Stomach (tissue), 9 donors: ENCODE results near the gene GALNT17. TPM values are rescaled to one million over a fixed set of nuclear protein-coding genes. Genes with fewer than 3 reads are reported as not detected.

Source experiments
- DNase-seq, 2 donors: peaks; one replicate each; pipeline versions ENCODE4 v3.0.0 to v3.0.0-alpha.2; 2013 to 2019
- H3K27ac ChIP-seq, 5 donors: fragments of 200-600 bp in 4 of 5; sonication (generic) in 4 of 5; one replicate each; pipeline ENCODE4 v1.5.1; 2013 to 2019; ENCODE audit warnings: mild to moderate bottlenecking in 1 of 5, moderate library complexity in 1 of 5
- H3K27me3 ChIP-seq, 3 donors: fragments of 200-600 bp; sonication (generic); one replicate each; pipeline ENCODE4 v1.5.1; 2017 to 2019; ENCODE audit warnings: mixed run types in 1 of 3
- H3K36me3 ChIP-seq, 4 donors: fragments of 200-600 bp; sonication (generic); 1 replicate in 3 of 4; 2 replicates in 1 of 4; pipeline ENCODE4 v1.5.1; 2016 to 2019
- H3K4me1 ChIP-seq, 4 donors: fragments of 200-600 bp; sonication (generic); one replicate each; pipeline ENCODE4 v1.5.1; 2016 to 2019
- H3K4me3 ChIP-seq, 4 donors: fragments of 200-600 bp; sonication (generic) in 3 of 4; one replicate each; pipeline ENCODE4 v1.5.1; 2016 to 2019; ENCODE audit warnings: mild to moderate bottlenecking in 1 of 4
- H3K9me3 ChIP-seq, 4 donors: fragments of 200-600 bp; sonication (generic); one replicate each; pipeline ENCODE4 v1.5.1; 2016 to 2019
- CTCF ChIP-seq, 7 experiments: fragments of 450-650 bp in 4 of 7; fragments of 200-600 bp in 3 of 7; sonication (generic) in 3 of 7; IDR thresholded peaks; one replicate each; pipeline ENCODE4 v1.5.1; 2016 to 2019; ENCODE audit warnings: antibody characterized with exemption in 7 of 7, control low read depth in 2 of 7, mild to moderate bottlenecking in 1 of 7
- EP300 ChIP-seq: sonication (generic); formaldehyde crosslinking; IDR thresholded peaks from one replicate; pipeline ENCODE4 v1.6.1; 2017; ENCODE audit warnings: antibody characterized with exemption
- POLR2A ChIP-seq, 4 donors: fragments of 450-650 bp; IDR thresholded peaks; one replicate each; pipeline ENCODE4 v1.6.1; 2016; ENCODE audit warnings: antibody characterized with exemption in 4 of 4, control low read depth in 2 of 4, mild to moderate bottlenecking in 1 of 4, moderate library complexity in 1 of 4
- POLR2AphosphoS5 ChIP-seq, 3 donors: sonication (generic); formaldehyde crosslinking; IDR thresholded peaks; one replicate each; pipeline ENCODE4 v1.6.1; 2016; ENCODE audit warnings: antibody characterized with exemption in 3 of 3
- whole genome bisulfite sequencing, 5 donors: extraction: QIAGEN DNeasy Blood & Tissue Kit in 3 of 5; methylation state at CpG; one replicate each; pipeline versions ENCODE4 v1.1.5 to v1.1.7; 2013 to 2018; 5-methylcytosine and 5-hydroxymethylcytosine counted together
- intact Hi-C: fragments of 100-400 bp; cut with DNase I; formaldehyde crosslinking; loops from one replicate; pipeline ENCODE4 v1.15.1; 2023; ENCODE audit warnings: low total_unique reads
- polyA plus RNA-seq, 3 donors: library from polyadenylated mRNA; stranded (reverse); fragments of 200-250 nt; gene quantifications; one replicate each; pipeline ENCODE4 v1.2.3, GENCODE V29; 2013
- small RNA-seq, 4 donors: library from RNA; depleted of rRNA; stranded (forward); fragments of <200 nt; gene quantifications; one replicate each; pipeline ENCODE3, GENCODE V24; 2016
- total RNA-seq, 5 donors: library from RNA; depleted of rRNA; stranded (reverse); fragments of >200 nt; gene quantifications; one replicate each; pipeline versions ENCODE4 v1.1.0 to v1.2.3, GENCODE V29; 2014 to 2016
- donor health status: healthy with polysubstance abuse.
- donor health status: Bipolar disorder and iron deficiency.
- donor health status: healthy.

The GALNT17 gene
- total and polyA plus RNA-seq, 8 donors = 0.76 to 12.5 (median 1.6) TPM; not detected in 1

DNA sequence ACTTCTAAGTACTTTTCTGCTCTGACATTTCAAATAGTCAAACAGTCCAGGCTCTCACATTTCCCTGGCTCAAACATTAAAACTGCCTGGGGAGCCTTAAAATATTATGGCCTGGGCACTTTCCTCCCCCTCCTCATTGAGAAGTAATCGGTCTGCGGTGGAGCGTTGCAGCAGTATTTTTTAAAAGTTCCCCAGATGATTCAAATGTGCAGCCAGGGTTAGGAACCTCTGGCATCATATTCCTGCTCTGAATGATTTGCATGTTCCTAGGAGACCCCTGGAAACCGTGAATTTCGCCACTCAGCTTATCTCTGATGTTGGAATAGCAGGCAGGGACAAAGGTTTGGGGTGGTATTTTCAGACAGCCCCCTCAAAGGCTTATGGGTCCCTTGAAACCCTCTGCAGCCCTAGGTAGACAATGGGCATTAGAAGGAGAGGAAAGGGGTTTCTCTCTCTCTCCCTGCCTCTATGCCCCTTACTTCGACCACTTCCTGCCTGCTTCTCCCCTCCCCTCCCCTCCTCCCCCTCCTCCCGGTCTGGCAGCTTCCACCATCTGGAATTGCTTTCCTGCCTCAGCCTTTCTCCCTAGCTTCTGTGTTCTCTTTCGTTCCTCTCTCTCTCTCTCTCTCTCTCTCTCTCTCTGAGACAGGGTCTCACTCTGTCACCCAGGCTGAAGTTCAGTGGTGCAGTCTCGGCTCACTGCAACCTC is 622.2 kb downstream of the GALNT17 start:
- Histone ChIP-seq H3K4me1 (peaks cover 0 to 9% (median 4%) of the 10 kb centered on the region in 4 donors), H3K4me3 (no peak overlapping the region), H3K36me3 (no peaks in the 10 kb centered on the region), H3K27me3 (peaks cover 5 to 34% (median 12%) of the 10 kb centered on the region in 3 donors), H3K9me3 (peaks cover 6 to 7% (median 6%) of the 10 kb centered on the region in 4 donors), H3K27ac (no peak overlapping the region)
- intact Hi-C loops = loop anchor here (10.0 kb wide), 1 partner anchor 741 kb away; no protein-coding TSS in a partner anchor
- TF ChIP-seq EP300 = no peak
- no peak for TF ChIP-seq POLR2AphosphoS5 (IDR thresholded peaks at IDR 0.05)
- TF ChIP-seq POLR2A (IDR thresholded peaks at IDR 0.05) = no peak
- no peak for TF ChIP-seq CTCF (IDR thresholded peaks at IDR 0.05)
- 38 to 47% (median 42%) methylated on average over 9 of the region's 9 CpGs for WGBS, 5 donors
- no peak for DNase-seq

DNA sequence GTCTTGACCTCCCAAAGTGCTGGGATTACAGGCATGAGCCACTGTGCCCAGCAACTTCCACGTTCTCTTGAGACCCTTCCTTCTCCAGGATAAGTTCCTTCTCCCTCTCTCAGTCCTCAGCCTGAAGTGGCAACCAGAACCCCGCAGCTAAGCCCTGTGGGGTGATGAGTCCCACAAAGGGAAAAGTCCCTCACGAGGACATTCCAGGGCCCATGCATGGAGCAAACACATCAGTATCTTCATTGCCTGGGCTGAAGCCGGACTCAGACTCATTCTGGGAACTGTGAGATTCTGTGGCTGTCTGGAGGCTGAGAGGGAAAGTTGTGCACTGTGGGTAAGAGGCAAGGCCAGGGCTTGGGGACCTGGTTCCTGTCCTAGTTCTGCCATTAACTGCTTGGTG is 622.9 kb downstream of the GALNT17 start:
- WGBS, 5 donors = 84 to 92% (median 87%) methylated on average over 4 of the region's 4 CpGs
- Histone ChIP-seq H3K27ac (no peak overlapping the region), H3K4me3 (no peak overlapping the region), H3K9me3 (peaks cover 0 to 5% (median 2%) of the 10 kb centered on the region in 4 donors), H3K27me3 (peaks cover 5 to 33% (median 12%) of the 10 kb centered on the region in 3 donors), H3K36me3 (no peaks in the 10 kb centered on the region), H3K4me1 (peaks cover 0 to 9% (median 4%) of the 10 kb centered on the region in 4 donors)
- intact Hi-C loops = loop anchor here (10.0 kb wide), 1 partner anchor 740 kb away; no protein-coding TSS in a partner anchor
- TF ChIP-seq CTCF (IDR thresholded peaks at IDR 0.05) = no peak
- no peak for DNase-seq

GRCh38 chr7:71761336-71761735 is 629.4 kb downstream of the GALNT17 start:
- DNase-seq = no peak
- Histone ChIP-seq H3K9me3 (peaks cover 0 to 13% (median 9%) of the 10 kb centered on the region in 4 donors), H3K27ac (no peak overlapping the region), H3K4me3 (no peak overlapping the region), H3K4me1 (no peaks in the 10 kb centered on the region), H3K36me3 (no peaks in the 10 kb centered on the region), H3K27me3 (no peaks in the 10 kb centered on the region)
- TF ChIP-seq POLR2AphosphoS5 (IDR thresholded peaks at IDR 0.05) (no peak), POLR2A (IDR thresholded peaks at IDR 0.05) (no peak), EP300 (no peak), CTCF (IDR thresholded peaks at IDR 0.05) (no peak)
- intact Hi-C loops = no loop called here

Small RNA genes within 50 kb of the gene (small RNA-seq; reads per million reads assigned to genes)
- gene MIR3914-1 (0 reads per million in 4 donors), gene RN7SKP75 (0 reads per million in 4 donors)
